Lower lobe of right lung (tissue), 2 donors: ENCODE measurements around the gene ALKBH5. TPM values are rescaled to one million over a fixed set of nuclear protein-coding genes. Genes with fewer than 3 reads are reported as not detected.

Source experiments
- ATAC-seq, 2 donors: fragments of 200-7000 bp; cut with Tn5 transposase; one replicate each; pipeline ENCODE4 v1.9.1; 2020 to 2022; ENCODE audit warnings: mild to moderate bottlenecking in 2 of 2, moderate library complexity in 2 of 2
- DNase-seq: peaks from one replicate; pipeline ENCODE4 v3.0.0-alpha.2; 2020
- H3K27ac ChIP-seq: fragments of 200-600 bp; one replicate; pipeline ENCODE4 v1.8.0; 2022
- H3K27me3 ChIP-seq: fragments of 200-600 bp; one replicate; pipeline ENCODE4 v1.8.0; 2022; ENCODE audit warnings: low read depth
- H3K36me3 ChIP-seq: fragments of 200-600 bp; one replicate; pipeline ENCODE4 v1.8.0; 2022; ENCODE audit warnings: mild to moderate bottlenecking
- H3K4me1 ChIP-seq: fragments of 200-600 bp; one replicate; pipeline ENCODE4 v1.8.0; 2022
- H3K4me3 ChIP-seq: fragments of 200-600 bp; one replicate; pipeline ENCODE4 v1.8.0; 2022; ENCODE audit warnings: mild to moderate bottlenecking
- H3K9me3 ChIP-seq: fragments of 200-600 bp; one replicate; pipeline ENCODE4 v1.8.0; 2022
- intact Hi-C: fragments of 100-400 bp; cut with DNase I; formaldehyde crosslinking; loops from one replicate; pipeline ENCODE4 v1.11.0; 2022
- total RNA-seq: library from RNA; stranded (reverse); fragmentation: NEBNext Ultra II Directional; extraction: Animal tissue kit (Norgen Biotek cat#: 25700); gene quantifications from one replicate; pipeline ENCODE4 v1.2.1, GENCODE V29; 2021
- TF ChIP-seq, protein P1 (sequence below): fragments of 200-600 bp; IDR thresholded peaks from one replicate; pipeline ENCODE4 v1.8.0; 2022; ENCODE audit warnings: antibody characterized with exemption, mild to moderate bottlenecking
- donor health status: DM: no; HTN: yes; CAD: no; lungs with severe emphysema.

The ALKBH5 gene
- total RNA-seq, 1 donor from 2014 or later: 100 TPM

DNA sequence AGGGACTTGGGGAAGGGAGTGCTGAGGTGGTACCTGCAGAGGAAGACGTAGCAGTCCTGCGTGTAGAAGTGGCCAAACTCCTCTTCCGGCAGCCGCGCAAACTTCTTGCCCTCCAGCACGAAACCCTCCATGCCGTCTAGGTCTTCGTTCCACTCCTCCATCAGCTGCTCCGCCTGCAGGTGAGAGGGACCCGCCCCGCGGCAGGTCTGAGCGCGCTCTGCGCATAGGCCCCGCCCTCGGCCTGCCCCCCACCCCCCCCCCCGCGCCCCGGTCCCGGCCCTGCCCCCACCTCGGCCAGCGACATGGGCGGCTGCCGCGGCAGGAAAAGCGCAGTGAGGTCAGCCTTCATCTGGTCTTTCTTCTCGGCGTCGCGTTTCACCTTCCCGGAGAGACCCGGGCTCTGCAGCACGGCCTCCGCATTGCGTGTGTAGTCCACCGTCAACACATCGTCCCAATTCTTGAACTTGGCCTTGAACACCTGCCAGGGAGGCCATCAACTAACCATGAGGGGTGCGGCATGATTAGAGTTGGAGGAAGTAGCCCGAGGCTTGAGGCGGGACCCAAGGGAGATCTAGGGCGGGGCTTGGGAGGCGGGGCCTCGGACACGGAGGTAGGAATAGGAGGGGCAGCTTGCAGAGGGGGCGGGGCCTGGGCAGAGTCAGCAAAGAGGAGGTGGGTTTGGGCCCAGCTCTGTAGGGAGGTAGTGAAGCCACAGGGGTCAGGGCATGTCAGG is 63.4 kb downstream of the ALKBH5 start:
- TF ChIP-seq, protein P1, sequence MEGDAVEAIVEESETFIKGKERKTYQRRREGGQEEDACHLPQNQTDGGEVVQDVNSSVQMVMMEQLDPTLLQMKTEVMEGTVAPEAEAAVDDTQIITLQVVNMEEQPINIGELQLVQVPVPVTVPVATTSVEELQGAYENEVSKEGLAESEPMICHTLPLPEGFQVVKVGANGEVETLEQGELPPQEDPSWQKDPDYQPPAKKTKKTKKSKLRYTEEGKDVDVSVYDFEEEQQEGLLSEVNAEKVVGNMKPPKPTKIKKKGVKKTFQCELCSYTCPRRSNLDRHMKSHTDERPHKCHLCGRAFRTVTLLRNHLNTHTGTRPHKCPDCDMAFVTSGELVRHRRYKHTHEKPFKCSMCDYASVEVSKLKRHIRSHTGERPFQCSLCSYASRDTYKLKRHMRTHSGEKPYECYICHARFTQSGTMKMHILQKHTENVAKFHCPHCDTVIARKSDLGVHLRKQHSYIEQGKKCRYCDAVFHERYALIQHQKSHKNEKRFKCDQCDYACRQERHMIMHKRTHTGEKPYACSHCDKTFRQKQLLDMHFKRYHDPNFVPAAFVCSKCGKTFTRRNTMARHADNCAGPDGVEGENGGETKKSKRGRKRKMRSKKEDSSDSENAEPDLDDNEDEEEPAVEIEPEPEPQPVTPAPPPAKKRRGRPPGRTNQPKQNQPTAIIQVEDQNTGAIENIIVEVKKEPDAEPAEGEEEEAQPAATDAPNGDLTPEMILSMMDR: no peak
- Histone ChIP-seq H3K4me3 (peak overlapping the region; percentile 17), H3K36me3 (peaks cover 91% of the 10 kb centered on the region), H3K9me3 (no peaks in the 10 kb centered on the region), H3K27ac (no peak overlapping the region), H3K27me3 (no peaks in the 10 kb centered on the region), H3K4me1 (peaks cover 18% of the 10 kb centered on the region)
- DNase-seq: peak; percentile 93
- intact Hi-C loops: no loop called here
- peak; percentile 90 to 93 for ATAC-seq

GRCh38 chr17:18247613-18248001 is 64.0 kb downstream of the ALKBH5 start:
- peaks cover 91% of the 10 kb centered on the region for H3K36me3 ChIP-seq
- no peak for DNase-seq
- intact Hi-C loops: no loop called here
- H3K27ac ChIP-seq: peak overlapping the region; percentile 39
- no peaks in the 10 kb centered on the region for H3K27me3 ChIP-seq
- peaks cover 18% of the 10 kb centered on the region for H3K4me1 ChIP-seq
- no peak overlapping the region for H3K4me3 ChIP-seq
- H3K9me3 ChIP-seq: no peaks in the 10 kb centered on the region
- TF ChIP-seq, protein P1: no peak
- ATAC-seq: peak in 1 of 2 donors; percentile 17

GRCh38 chr17:18248300-18248731 is 64.7 kb downstream of the ALKBH5 start:
- DNase-seq (no peak), ATAC-seq (peak; percentile 67 to 73)
- Histone ChIP-seq H3K27ac (peak overlapping the region; percentile 39), H3K9me3 (no peaks in the 10 kb centered on the region), H3K4me3 (no peak overlapping the region), H3K4me1 (peaks cover 18% of the 10 kb centered on the region), H3K36me3 (peaks cover 95% of the 10 kb centered on the region), H3K27me3 (no peaks in the 10 kb centered on the region)
- intact Hi-C loops: no loop called here
- TF ChIP-seq, protein P1: peak; percentile 66

GRCh38 chr17:18248811-18249210 is 65.2 kb downstream of the ALKBH5 start:
- peaks cover 18% of the 10 kb centered on the region for H3K4me1 ChIP-seq
- no peaks in the 10 kb centered on the region for H3K27me3 ChIP-seq
- no peak overlapping the region for H3K4me3 ChIP-seq
- DNase-seq (no peak), ATAC-seq (no peak)
- peak overlapping the region; percentile 39 for H3K27ac ChIP-seq
- TF ChIP-seq, protein P1: no peak
- intact Hi-C loops: no loop called here
- peaks cover 99% of the 10 kb centered on the region for H3K36me3 ChIP-seq
- H3K9me3 ChIP-seq: no peaks in the 10 kb centered on the region

DNA sequence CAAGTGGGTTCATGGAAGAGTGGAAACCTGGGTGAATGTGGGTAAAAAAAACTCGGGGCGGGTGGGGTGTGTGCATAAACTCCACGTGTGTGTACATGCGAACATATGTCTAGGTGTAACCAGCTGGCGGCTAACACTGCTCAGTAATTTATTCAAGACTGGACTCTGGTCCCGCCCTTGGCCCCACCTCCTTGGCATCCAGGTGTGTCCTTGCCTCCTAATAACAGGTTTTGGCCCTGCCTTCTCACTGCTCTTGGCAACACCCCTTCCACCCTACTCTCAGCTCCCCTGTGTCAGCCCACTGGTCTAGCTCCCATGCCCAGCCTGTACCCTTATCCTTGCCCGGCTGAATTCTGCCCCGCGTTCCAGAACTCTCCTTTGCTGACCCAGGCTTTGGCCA is 66.6 kb downstream of the ALKBH5 start:
- ATAC-seq (no peak), DNase-seq (no peak)
- intact Hi-C loops: no loop called here
- Histone ChIP-seq H3K36me3 (peaks cover 99% of the 10 kb centered on the region), H3K4me3 (no peak overlapping the region), H3K27me3 (no peaks in the 10 kb centered on the region), H3K9me3 (no peaks in the 10 kb centered on the region), H3K4me1 (peaks cover 18% of the 10 kb centered on the region), H3K27ac (no peak overlapping the region)
- TF ChIP-seq, protein P1: no peak
